Heart left ventricle (tissue), 16 donors: ENCODE measurements around the gene FSTL5. TPM values are rescaled to one million over a fixed set of nuclear protein-coding genes. Genes with fewer than 3 reads are reported as not detected.

Source experiments
- ATAC-seq, 4 donors: fragments of 200-7000 bp; cut with Tn5 transposase; one replicate each; pipeline ENCODE4 v1.9.1; 2020 to 2022; ENCODE audit warnings: moderate library complexity in 4 of 4, mild to moderate bottlenecking in 3 of 4, moderate number of reproducible peaks in 1 of 4
- DNase-seq, 5 donors: peaks; one replicate each; pipeline ENCODE4 v3.0.0-alpha.2; 2020
- H3K27ac ChIP-seq, 12 donors: fragments of 200-600 bp; sonication (generic) in 4 of 12; one replicate each; pipeline versions ENCODE4 v1.5.0 to v1.8.0; 2016 to 2022; ENCODE audit warnings: mild to moderate bottlenecking in 2 of 12
- H3K27me3 ChIP-seq, 9 donors: fragments of 200-600 bp; sonication (generic) in 2 of 9; one replicate each; pipeline versions ENCODE4 v1.5.1 to v1.8.0; 2016 to 2022; ENCODE audit warnings: mild to moderate bottlenecking in 3 of 9
- H3K36me3 ChIP-seq, 9 donors: fragments of 200-600 bp; sonication (generic) in 2 of 9; one replicate each; pipeline versions ENCODE4 v1.5.0 to v1.8.0; 2018 to 2022; ENCODE audit warnings: mild to moderate bottlenecking in 2 of 9
- H3K4me1 ChIP-seq, 12 donors: fragments of 200-600 bp; sonication (generic) in 4 of 12; one replicate each; pipeline versions ENCODE4 v1.5.0 to v1.8.0; 2016 to 2022; ENCODE audit warnings: mild to moderate bottlenecking in 3 of 12
- H3K4me3 ChIP-seq, 12 donors: fragments of 200-600 bp; sonication (generic) in 4 of 12; one replicate each; pipeline versions ENCODE4 v1.5.0 to v1.8.0; 2017 to 2022; ENCODE audit warnings: mild to moderate bottlenecking in 9 of 12, moderate library complexity in 4 of 12
- H3K9me3 ChIP-seq, 12 donors: fragments of 200-600 bp; sonication (generic) in 4 of 12; one replicate each; pipeline versions ENCODE4 v1.5.0 to v1.8.0; 2016 to 2022; ENCODE audit warnings: mild to moderate bottlenecking in 1 of 12
- CTCF ChIP-seq, 12 donors: fragments of 200-600 bp; sonication (generic) in 4 of 12; IDR thresholded peaks; one replicate each; pipeline versions ENCODE4 v1.5.0 to v1.8.0; 2018 to 2022; ENCODE audit warnings: antibody characterized with exemption in 12 of 12, mild to moderate bottlenecking in 5 of 12
- POLR2A ChIP-seq, 2 donors: fragments of 450-650 bp; IDR thresholded peaks; one replicate each; pipeline ENCODE4 v1.6.1; 2017; ENCODE audit warnings: antibody characterized with exemption in 2 of 2, mild to moderate bottlenecking in 2 of 2, moderate library complexity in 2 of 2
- WGBS, 4 donors: extraction: QIAGEN DNeasy Blood & Tissue Kit in 2 of 4; methylation state at CpG; one replicate each; pipeline versions ENCODE4 v1.1.5 to v1.1.7; 2013 to 2018; 5-methylcytosine and 5-hydroxymethylcytosine counted together
- intact Hi-C, 10 donors: fragments of 100-400 bp; cut with DNase I; formaldehyde crosslinking; loops; one replicate each; pipeline versions ENCODE4 v1.11.1 to v1.14.2; 2022
- polyA plus RNA-seq, 2 donors: library from polyadenylated mRNA; stranded (reverse); fragments of 200-250 nt; gene quantifications; one replicate each; pipeline ENCODE4 v1.2.3, GENCODE V29; 2013
- total RNA-seq, 9 donors: library from RNA; depleted of rRNA in 2 of 9; stranded (reverse); fragments of >200 nt in 2 of 9; fragmentation: NEBNext Ultra II Directional in 3 of 9; extraction: Animal tissue kit (Norgen Biotek cat#: 25700) in 3 of 9; gene quantifications; one replicate each; pipeline versions ENCODE4 v1.1.0 to v1.2.4, GENCODE V29; 2016 to 2023
- donor health status: ischemic (EF 13 %, LVEDD 7.1; RV severe dilation, severe dysfunction).
- donor health status: healthy with polysubstance abuse.
- donor health status: DM: no; HTN: yes; CAD: no.
- donor health status: DM: no; HTN: no; CAD: no.
- donor health status: ischemic (EF 25% LVEDD 6.9; RV normal size, moderate dysfunction).
- donor health status: ischemic (EF 25% LVEDD 5.7; RV mildly dilated, moderate dysfunction).
- donor health status: healthy.
- donor health status: DM: yes; HTN: yes; CAD: no.
- donor health status: ischemic (EF 35%, LVEDD 5.7; RV mildly dilated, moderate dysfunction).
- donor health status: nonischemic (EF 11% LVEDD 7.7; RV severe dilation, severe dysfunction).
- donor health status: DM: yes; HTN: yes; CAD: no.
- donor health status: PGD.
- donor health status: ischemic (EF 29% LVEDD 5.4; RV normal size, mild dysfunction).
- donor health status: nonischemic (EF 23%, LVEDD 6.1; RV moderate dilation, normal function).

Gene FSTL5
- total and polyA plus RNA-seq, 11 donors: not detected

GRCh38 chr4:161519611-161520010, 644.2 kb downstream of the FSTL5 start:
- no peak overlapping the region for H3K27ac ChIP-seq
- WGBS, 4 donors: 95 to 96% (median 96%) methylated on average over 2 of the region's 2 CpGs
- TF ChIP-seq POLR2A (IDR thresholded peaks at IDR 0.05) (no peak), CTCF (IDR thresholded peaks at IDR 0.05) (no peak)
- no peaks in the 10 kb centered on the region for H3K27me3 ChIP-seq
- H3K9me3 ChIP-seq: no peaks in the 10 kb centered on the region
- no peak overlapping the region for H3K4me3 ChIP-seq
- intact Hi-C loops: no loop called here
- H3K36me3 ChIP-seq: no peaks in the 10 kb centered on the region
- DNase-seq: no peak
- no peak for ATAC-seq
- no peaks in the 10 kb centered on the region for H3K4me1 ChIP-seq

DNA sequence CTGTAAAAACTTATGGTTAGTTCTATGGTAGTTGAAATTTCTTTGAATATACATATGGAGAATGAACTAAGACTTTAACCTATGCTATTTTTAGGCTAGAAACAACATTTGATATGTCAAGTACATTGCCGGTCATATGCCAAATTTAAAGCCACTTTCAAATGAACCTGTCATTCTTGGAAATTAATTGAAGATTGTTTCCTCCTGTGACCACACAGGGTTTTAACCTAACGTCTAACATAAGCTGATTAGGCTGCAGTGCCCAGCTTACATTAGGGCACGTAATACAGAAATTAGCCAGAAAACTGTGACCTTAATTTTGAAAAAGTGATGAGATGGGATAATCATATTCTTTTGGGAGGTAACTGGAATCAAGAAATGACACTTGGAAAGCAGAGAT, 645.9 kb downstream of the FSTL5 start:
- Histone ChIP-seq H3K27me3 (no peaks in the 10 kb centered on the region), H3K27ac (no peak overlapping the region), H3K36me3 (no peaks in the 10 kb centered on the region), H3K4me1 (no peaks in the 10 kb centered on the region), H3K9me3 (no peaks in the 10 kb centered on the region), H3K4me3 (no peak overlapping the region)
- no peak for ATAC-seq
- TF ChIP-seq POLR2A (IDR thresholded peaks at IDR 0.05): no peak
- TF ChIP-seq CTCF (IDR thresholded peaks at IDR 0.05): no peak
- WGBS, 4 donors: 26 to 38% (median 29%) methylated on average over 3 of the region's 3 CpGs
- intact Hi-C loops: no loop called here
- DNase-seq: no peak

- WGBS, 4 donors: 54 to 81% (median 69%) methylated on average over 3 of the region's 3 CpGs
- no peak for ATAC-seq
- H3K9me3 ChIP-seq: no peaks in the 10 kb centered on the region
- no peak overlapping the region for H3K27ac ChIP-seq
- H3K4me1 ChIP-seq: no peaks in the 10 kb centered on the region
- no peak overlapping the region for H3K4me3 ChIP-seq
- intact Hi-C loops: no loop called here
- H3K27me3 ChIP-seq: no peaks in the 10 kb centered on the region
- no peaks in the 10 kb centered on the region for H3K36me3 ChIP-seq
- DNase-seq: no peak
- TF ChIP-seq POLR2A (IDR thresholded peaks at IDR 0.05): no peak
- no peak for TF ChIP-seq CTCF (IDR thresholded peaks at IDR 0.05)
Measured at GRCh38 chr4:161505141-161505540, 658.7 kb downstream of the FSTL5 start.

- no peaks in the 10 kb centered on the region for H3K27me3 ChIP-seq
- TF ChIP-seq POLR2A (IDR thresholded peaks at IDR 0.05): no peak
- TF ChIP-seq CTCF (IDR thresholded peaks at IDR 0.05): no peak
- no peaks in the 10 kb centered on the region for H3K4me1 ChIP-seq
- ATAC-seq: no peak
- no peak overlapping the region for H3K27ac ChIP-seq
- no peaks in the 10 kb centered on the region for H3K9me3 ChIP-seq
- no peaks in the 10 kb centered on the region for H3K36me3 ChIP-seq
- intact Hi-C loops: no loop called here
- DNase-seq: no peak
- no peak overlapping the region for H3K4me3 ChIP-seq
Measured at GRCh38 chr4:161498155-161498554, 665.6 kb downstream of the FSTL5 start.
